ENCODE measurements around the gene EML1.

- TF ChIP-seq CTCF (IDR thresholded peaks at IDR 0.05 in 4 of 5, conservative IDR thresholded peaks at IDR 0.05 in 1 of 5) (no peak), POLR2A (IDR thresholded peaks at IDR 0.05) (no peak)
Measured at GRCh38 chr14:99939421-99939820, 146.2 kb downstream of the EML1 start.

All from gastrocnemius medialis (tissue), 4 donors.